HG02763 (cell line): ENCODE measurements around the gene KRT13.

ENCODE experiments used
- ATAC-seq: cut with Tn5 transposase; IDR thresholded peaks from one replicate; pipeline ENCODE4 v1.9.1; 2021; ENCODE audit warnings: mild to moderate bottlenecking, moderate library complexity; ENCODE audit not compliant: unreplicated experiment

KRT13 gene

GRCh38 chr17:41475421-41475820 is 30.0 kb downstream of the KRT13 start:
- no peak for ATAC-seq

GRCh38 chr17:41474863-41475262 is 30.5 kb downstream of the KRT13 start:
- ATAC-seq: no peak

- no peak for ATAC-seq
These were observed 37.1 kb downstream of the KRT13 start for GRCh38 chr17:41468346-41468745.

DNA sequence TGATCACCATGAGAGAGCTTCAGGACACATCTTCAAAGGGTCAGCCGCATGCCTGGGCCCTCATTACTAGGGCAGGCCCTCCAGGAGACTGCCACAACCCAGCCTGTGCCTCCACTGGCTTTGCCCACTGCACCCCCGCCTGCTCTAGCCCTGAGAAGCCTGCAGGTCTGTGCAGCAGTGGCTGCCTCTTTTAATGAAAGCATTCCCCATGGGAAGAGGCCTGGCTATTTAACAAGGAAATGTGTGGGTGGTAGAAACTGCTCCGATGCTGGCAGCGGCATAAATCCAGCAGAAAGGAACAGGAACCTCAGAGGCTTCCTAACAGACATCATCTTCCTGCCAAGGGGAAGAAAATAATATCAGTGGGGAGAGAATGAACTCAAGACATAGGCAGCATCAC is 37.9 kb downstream of the KRT13 start:
- no peak for ATAC-seq

- ATAC-seq: no peak
These were observed 38.4 kb downstream of the KRT13 start, which contains the start of gene KRT32 for GRCh38 chr17:41466988-41467387. TSS of gene KRT32 (minus strand) at chr17:41467386. CDS start at chr17:41467325, 61 bp downstream.

GRCh38 chr17:41464682-41465081 is 40.7 kb downstream of the KRT13 start:
- no peak for ATAC-seq

DNA sequence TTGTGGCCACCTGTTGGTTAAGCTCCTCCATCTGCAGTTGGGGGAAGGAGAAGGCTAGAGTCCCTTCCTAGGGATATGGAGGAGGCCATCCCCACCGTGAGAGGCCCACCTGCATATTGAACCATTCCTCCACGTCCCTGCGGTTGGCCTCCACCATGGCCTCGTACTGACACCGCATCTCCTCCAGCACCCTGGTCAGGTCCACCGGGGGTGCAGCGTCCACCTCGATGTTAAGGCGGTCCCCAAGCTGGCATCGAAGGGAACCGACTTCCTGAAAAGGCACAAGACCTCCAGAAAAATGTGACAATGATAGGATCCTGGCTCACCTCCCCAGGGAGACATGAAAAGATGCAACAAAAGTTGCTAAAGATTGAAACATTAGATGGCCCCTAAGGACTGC is 41.2 kb downstream of the KRT13 start:
- ATAC-seq: no peak

GRCh38 chr17:41463746-41464145 is 41.7 kb downstream of the KRT13 start:
- ATAC-seq: no peak

GRCh38 chr17:41462705-41463104 is 42.7 kb downstream of the KRT13 start:
- no peak for ATAC-seq

- ATAC-seq: no peak
These were observed 47.7 kb downstream of the KRT13 start for GRCh38 chr17:41457676-41458075.

DNA sequence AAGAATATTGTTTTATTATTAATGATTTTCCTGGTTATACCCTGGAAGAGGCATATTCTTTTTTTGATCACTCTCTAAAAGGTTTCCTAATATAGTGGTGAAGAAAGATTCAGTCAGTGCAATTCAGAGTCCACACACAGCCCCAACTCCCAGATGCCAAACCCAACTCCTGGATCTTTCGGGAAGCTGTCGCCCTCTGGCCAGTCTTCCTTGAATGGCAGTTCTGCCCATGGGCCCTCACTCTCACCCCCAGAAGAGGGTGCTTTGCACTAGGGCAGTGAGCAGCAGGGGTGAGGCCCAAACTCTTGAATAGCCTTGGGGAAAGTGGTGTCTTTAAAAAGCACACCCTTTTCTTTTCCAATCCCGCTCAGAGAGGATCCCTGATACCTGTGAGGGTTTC is 49.2 kb downstream of the KRT13 start:
- ATAC-seq: no peak

GRCh38 chr17:41455236-41455635 is 50.2 kb downstream of the KRT13 start:
- ATAC-seq: no peak

GRCh38 chr17:41453066-41453465 is 52.3 kb downstream of the KRT13 start:
- ATAC-seq: no peak

DNA sequence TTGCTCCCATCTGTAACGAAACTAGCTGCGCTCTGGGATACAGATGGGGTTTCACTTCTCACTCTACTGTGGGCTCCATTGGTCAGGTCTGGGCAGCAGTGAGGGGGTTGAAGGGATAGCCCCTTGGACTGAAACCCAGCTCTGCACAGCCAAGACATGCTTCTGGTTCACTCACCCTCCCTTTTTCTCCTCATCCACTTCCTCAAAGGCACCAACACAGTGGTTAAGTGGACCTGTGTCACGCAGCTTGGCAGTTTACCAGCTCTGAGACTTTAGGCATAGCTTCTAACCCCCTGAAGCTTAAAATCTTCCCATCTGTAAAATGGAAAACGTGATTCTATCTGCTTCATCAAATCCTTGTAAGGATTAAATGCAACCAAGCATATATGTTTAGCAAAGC is 53.1 kb downstream of the KRT13 start:
- no peak for ATAC-seq

GRCh38 chr17:41451154-41451728 is 54.2 kb downstream of the KRT13 start:
- ATAC-seq: no peak
